Measurements from ENCODE around the gene ELOVL2. TPM values are rescaled to one million over a fixed set of nuclear protein-coding genes. Genes with fewer than 3 reads are reported as not detected.

ELOVL2 gene
- total and polyA plus RNA-seq, 2 experiments from 2014 or later = 0.06 TPM; not detected in 1

DNA sequence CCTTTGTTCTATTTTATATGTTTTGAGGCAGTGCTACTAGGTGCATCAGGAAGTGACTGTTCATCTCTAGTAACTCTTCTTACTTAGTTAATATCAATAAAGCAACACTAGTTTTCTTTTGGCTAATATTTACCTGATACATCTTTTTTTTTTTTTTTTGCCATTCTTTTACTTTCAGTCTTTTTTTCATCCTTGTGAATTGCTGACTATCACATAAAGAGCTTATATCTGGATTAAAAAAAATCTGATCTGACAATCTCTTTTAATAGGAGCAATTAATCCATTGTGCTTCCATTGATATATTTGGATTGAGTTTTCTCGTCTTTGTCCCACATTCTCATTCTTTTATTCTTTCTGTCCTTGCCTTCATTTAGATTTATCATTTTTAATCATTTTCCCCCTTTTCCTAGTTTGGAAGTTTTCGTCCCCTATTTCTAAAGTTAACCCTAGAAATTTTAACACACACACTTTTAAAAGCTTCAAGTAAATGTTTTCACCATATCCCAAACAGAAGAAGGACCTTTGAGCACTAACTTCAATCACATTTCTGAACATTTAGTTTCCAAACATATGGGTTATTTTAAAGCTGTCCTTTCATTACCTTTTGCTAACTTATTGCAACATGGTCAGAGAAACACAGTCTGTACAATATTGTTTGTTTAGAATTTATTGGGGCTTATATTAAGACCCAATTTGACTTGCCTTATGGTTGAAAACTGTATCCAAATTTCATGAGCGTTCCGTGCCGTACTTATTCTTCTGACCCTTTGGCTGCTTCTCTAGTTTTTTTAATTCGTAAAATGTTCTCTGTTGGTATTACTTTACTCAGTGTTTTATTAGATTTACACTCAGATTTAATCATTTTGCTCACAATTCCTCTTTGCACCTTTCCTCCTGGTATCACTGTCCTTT lies 94.3 kb downstream of the ELOVL2 start:
- H3K4me1 ChIP-seq (ENCODE audit: low read depth) = no peaks in the 10 kb centered on the region
- H3K9me3 ChIP-seq (ENCODE audit: low read depth) = no peaks in the 10 kb centered on the region
- no peaks in the 10 kb centered on the region for H3K36me3 ChIP-seq
- H3K27ac ChIP-seq = no peak overlapping the region
- TF ChIP-seq, protein P1, sequence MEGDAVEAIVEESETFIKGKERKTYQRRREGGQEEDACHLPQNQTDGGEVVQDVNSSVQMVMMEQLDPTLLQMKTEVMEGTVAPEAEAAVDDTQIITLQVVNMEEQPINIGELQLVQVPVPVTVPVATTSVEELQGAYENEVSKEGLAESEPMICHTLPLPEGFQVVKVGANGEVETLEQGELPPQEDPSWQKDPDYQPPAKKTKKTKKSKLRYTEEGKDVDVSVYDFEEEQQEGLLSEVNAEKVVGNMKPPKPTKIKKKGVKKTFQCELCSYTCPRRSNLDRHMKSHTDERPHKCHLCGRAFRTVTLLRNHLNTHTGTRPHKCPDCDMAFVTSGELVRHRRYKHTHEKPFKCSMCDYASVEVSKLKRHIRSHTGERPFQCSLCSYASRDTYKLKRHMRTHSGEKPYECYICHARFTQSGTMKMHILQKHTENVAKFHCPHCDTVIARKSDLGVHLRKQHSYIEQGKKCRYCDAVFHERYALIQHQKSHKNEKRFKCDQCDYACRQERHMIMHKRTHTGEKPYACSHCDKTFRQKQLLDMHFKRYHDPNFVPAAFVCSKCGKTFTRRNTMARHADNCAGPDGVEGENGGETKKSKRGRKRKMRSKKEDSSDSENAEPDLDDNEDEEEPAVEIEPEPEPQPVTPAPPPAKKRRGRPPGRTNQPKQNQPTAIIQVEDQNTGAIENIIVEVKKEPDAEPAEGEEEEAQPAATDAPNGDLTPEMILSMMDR (IDR thresholded peaks at IDR 0.05; ENCODE audit: low read depth, low read length) = no peak
- no peak overlapping the region for H3K4me3 ChIP-seq
- no peaks in the 10 kb centered on the region for H3K27me3 ChIP-seq
- DNase-seq (ENCODE audit: low read depth in 1 of 2, low spot score in 1 of 2) = no peak

DNA sequence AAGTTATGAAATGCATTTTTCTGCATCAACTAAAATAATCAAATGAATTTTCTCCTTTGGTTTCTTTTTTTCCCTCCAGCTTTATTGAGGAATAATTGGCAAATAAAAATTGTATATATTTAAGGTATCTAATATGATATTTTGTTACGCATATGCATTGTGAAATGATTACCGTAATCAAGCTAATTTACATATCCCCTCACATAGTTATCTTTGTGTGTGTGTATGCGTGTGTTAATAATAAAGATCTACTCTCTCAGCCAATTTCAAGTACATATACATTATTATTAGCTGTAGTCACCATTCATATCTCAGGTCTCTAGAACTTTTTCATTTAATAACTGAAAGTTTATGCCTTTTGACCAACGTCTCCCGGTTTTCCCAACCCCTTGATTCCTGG lies 96.1 kb downstream of the ELOVL2 start:
- Histone ChIP-seq H3K27ac (no peak overlapping the region), H3K36me3 (no peaks in the 10 kb centered on the region), H3K9me3 (ENCODE audit: low read depth) (no peaks in the 10 kb centered on the region), H3K4me1 (ENCODE audit: low read depth) (no peaks in the 10 kb centered on the region), H3K27me3 (no peaks in the 10 kb centered on the region), H3K4me3 (no peak overlapping the region)
- TF ChIP-seq, protein P1 (IDR thresholded peaks at IDR 0.05; ENCODE audit: low read depth, low read length) = no peak
- no peak for DNase-seq (ENCODE audit: low read depth in 1 of 2, low spot score in 1 of 2)

DNA sequence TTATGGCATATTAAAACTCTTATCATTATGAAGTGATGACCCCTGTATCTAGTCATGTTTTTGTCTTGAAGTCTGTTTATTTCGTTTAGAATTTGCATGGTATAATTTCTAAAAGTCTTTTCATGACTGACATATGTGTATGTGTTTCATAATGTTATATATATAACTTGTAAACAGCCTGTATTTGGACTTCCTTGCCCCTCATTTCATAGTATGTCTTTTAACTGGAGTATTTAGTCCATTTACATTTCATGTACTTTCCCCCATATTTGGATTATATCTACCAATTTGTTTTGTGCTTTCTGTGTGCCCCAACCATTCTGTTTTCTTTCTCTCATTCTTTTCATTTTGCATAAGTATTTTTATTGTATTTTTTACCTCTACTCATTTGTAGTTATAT lies 98.3 kb downstream of the ELOVL2 start:
- Histone ChIP-seq H3K36me3 (no peaks in the 10 kb centered on the region), H3K4me3 (no peak overlapping the region), H3K4me1 (ENCODE audit: low read depth) (no peaks in the 10 kb centered on the region), H3K27me3 (no peaks in the 10 kb centered on the region), H3K9me3 (ENCODE audit: low read depth) (no peaks in the 10 kb centered on the region), H3K27ac (no peak overlapping the region)
- no peak for DNase-seq (ENCODE audit: low read depth in 1 of 2, low spot score in 1 of 2)
- TF ChIP-seq, protein P1 (IDR thresholded peaks at IDR 0.05; ENCODE audit: low read depth, low read length) = no peak

DNA sequence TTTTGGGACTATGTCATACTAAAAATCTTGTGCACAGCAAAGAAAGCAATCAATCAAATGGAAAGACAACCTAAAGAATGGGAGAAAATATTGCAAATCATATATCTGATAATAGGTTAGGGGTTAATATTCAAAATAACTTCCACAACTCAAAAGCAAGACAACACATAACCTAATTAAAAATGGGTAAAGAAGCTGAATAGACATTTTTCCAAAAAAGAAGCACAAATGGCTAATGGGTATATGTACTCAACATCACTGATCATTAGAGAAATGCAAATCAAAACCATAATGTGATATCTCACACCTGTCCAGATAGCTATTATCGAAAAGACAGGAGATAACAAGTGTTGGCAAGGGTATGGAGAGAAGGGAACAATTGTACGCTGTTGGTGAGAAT lies 104.3 kb downstream of the ELOVL2 start:
- DNase-seq (ENCODE audit: low read depth in 1 of 2, low spot score in 1 of 2) = no peak
- TF ChIP-seq, protein P1 (IDR thresholded peaks at IDR 0.05; ENCODE audit: low read depth, low read length) = no peak
- Histone ChIP-seq H3K9me3 (ENCODE audit: low read depth) (no peaks in the 10 kb centered on the region), H3K27ac (no peak overlapping the region), H3K4me3 (no peak overlapping the region), H3K27me3 (no peaks in the 10 kb centered on the region), H3K36me3 (no peaks in the 10 kb centered on the region), H3K4me1 (ENCODE audit: low read depth) (no peaks in the 10 kb centered on the region)

DNA sequence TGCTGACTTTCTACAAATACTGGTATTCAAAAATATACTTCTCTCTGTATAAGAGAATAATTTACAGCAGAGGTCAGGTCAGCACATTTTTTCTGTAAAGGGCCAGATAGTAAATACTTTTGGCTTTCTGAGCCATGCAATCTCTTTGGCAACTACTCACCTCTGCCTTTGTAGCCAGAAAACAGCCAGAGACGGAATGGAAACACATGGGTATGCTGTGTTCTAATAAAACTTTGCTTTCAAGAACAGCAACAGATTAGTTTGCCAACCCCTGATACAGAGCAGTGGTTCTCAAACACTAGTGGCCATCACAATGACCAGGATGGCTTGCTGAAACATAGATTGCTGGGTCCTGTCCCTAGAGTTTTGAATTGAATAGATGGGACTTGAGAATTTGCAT lies 111.0 kb downstream of the ELOVL2 start:
- Histone ChIP-seq H3K27me3 (no peaks in the 10 kb centered on the region), H3K4me3 (no peak overlapping the region), H3K4me1 (ENCODE audit: low read depth) (no peaks in the 10 kb centered on the region), H3K36me3 (no peaks in the 10 kb centered on the region), H3K27ac (no peak overlapping the region), H3K9me3 (ENCODE audit: low read depth) (no peaks in the 10 kb centered on the region)
- TF ChIP-seq, protein P1 (IDR thresholded peaks at IDR 0.05; ENCODE audit: low read depth, low read length) = no peak
- DNase-seq (ENCODE audit: low read depth in 1 of 2, low spot score in 1 of 2) = no peak

Other genes with a start within 250 kb of the ELOVL2 start
- gene MAK, start 205.8 kb downstream of the ELOVL2 start, total RNA-seq = 0.04 and 0.18 TPM in 2 replicates
- gene MAK, start 205.8 kb downstream of the ELOVL2 start, polyA plus RNA-seq = 0.49 and 0.77 TPM in 2 replicates
- not detected in 2 replicates for gene GCM2, start 162.3 kb downstream of the ELOVL2 start, total RNA-seq
- not detected in 2 replicates for gene GCM2, start 162.3 kb downstream of the ELOVL2 start, polyA plus RNA-seq
- gene SYCP2L, start 157.3 kb downstream of the ELOVL2 start, total RNA-seq = 3.4 and 6.9 TPM in 2 replicates
- 0.51 and 4.5 TPM in 2 replicates for gene SYCP2L, start 157.3 kb downstream of the ELOVL2 start, polyA plus RNA-seq
- 8.6 and 8.9 TPM in 2 replicates for gene SMIM13, start 49.5 kb upstream of the ELOVL2 start, total RNA-seq
- gene SMIM13, start 49.5 kb upstream of the ELOVL2 start, polyA plus RNA-seq = 9.6 and 13.6 TPM in 2 replicates
- not detected in 2 replicates for gene ERVFRD-1, start 67.4 kb upstream of the ELOVL2 start, total RNA-seq
- gene ERVFRD-1, start 67.4 kb upstream of the ELOVL2 start, polyA plus RNA-seq = 0.05 TPM in 1 of 2 replicates, not detected in the other
- gene NEDD9, start 188.4 kb upstream of the ELOVL2 start, total RNA-seq = 25.1 and 26.8 TPM in 2 replicates
- gene NEDD9, start 188.4 kb upstream of the ELOVL2 start, polyA plus RNA-seq = 12.6 and 19.7 TPM in 2 replicates

Measured in cardiac muscle cell (in vitro differentiated cells and primary cell).